ENCODE data around the gene SIN3A.

The SIN3A gene

GRCh38 chr15:75361361-75361988 lies 90.0 kb downstream of the SIN3A start:
- H3K79me2 ChIP-seq (ENCODE audit: insufficient read depth, low read depth) = no peaks in the 10 kb centered on the region
- no peak for TF ChIP-seq CTCF (conservative IDR thresholded peaks at IDR 0.05; ENCODE audit: low read depth, low read length)
- no peak overlapping the region for H3K4me3 ChIP-seq (IDR thresholded peaks at IDR 0.05; ENCODE audit: insufficient read depth, low read depth, low read length)
- H3K9ac ChIP-seq = no peak overlapping the region
- no peaks in the 10 kb centered on the region for H4K20me1 ChIP-seq (ENCODE audit: insufficient read depth)
- no peaks in the 10 kb centered on the region for H3K36me3 ChIP-seq (ENCODE audit: insufficient read depth)
- H3K4me2 ChIP-seq = no peak overlapping the region
- H3K4me1 ChIP-seq (ENCODE audit: low read depth, poor library complexity, severe bottlenecking) = no peaks in the 10 kb centered on the region
- no peak overlapping the region for H2AFZ ChIP-seq (ENCODE audit: low read depth)
- H3K27me3 ChIP-seq (ENCODE audit: insufficient read depth, low read depth) = no peaks in the 10 kb centered on the region
- no peak overlapping the region for H3K27ac ChIP-seq

GRCh38 chr15:75360856-75361255 lies 90.6 kb downstream of the SIN3A start:
- H3K36me3 ChIP-seq (ENCODE audit: insufficient read depth) = no peaks in the 10 kb centered on the region

GRCh38 chr15:75360391-75360790 lies 91.1 kb downstream of the SIN3A start:
- Histone ChIP-seq H2AFZ (ENCODE audit: low read depth) (no peak overlapping the region), H3K9ac (no peak overlapping the region), H3K79me2 (ENCODE audit: insufficient read depth, low read depth) (no peaks in the 10 kb centered on the region), H4K20me1 (ENCODE audit: insufficient read depth) (no peaks in the 10 kb centered on the region), H3K27ac (no peak overlapping the region), H3K4me3 (IDR thresholded peaks at IDR 0.05; ENCODE audit: insufficient read depth, low read depth, low read length) (no peak overlapping the region), H3K4me1 (ENCODE audit: low read depth, poor library complexity, severe bottlenecking) (no peaks in the 10 kb centered on the region), H3K36me3 (ENCODE audit: insufficient read depth) (no peaks in the 10 kb centered on the region), H3K27me3 (ENCODE audit: insufficient read depth, low read depth) (no peaks in the 10 kb centered on the region), H3K4me2 (no peak overlapping the region)
- TF ChIP-seq CTCF (conservative IDR thresholded peaks at IDR 0.05; ENCODE audit: low read depth, low read length) = no peak

More at GRCh38 chr15:75360856-75361255, 90.6 kb downstream of the SIN3A start:
- Histone ChIP-seq H3K4me1 (ENCODE audit: low read depth, poor library complexity, severe bottlenecking) (no peaks in the 10 kb centered on the region), H2AFZ (ENCODE audit: low read depth) (no peak overlapping the region), H4K20me1 (ENCODE audit: insufficient read depth) (no peaks in the 10 kb centered on the region), H3K27me3 (ENCODE audit: insufficient read depth, low read depth) (no peaks in the 10 kb centered on the region), H3K9ac (no peak overlapping the region), H3K79me2 (ENCODE audit: insufficient read depth, low read depth) (no peaks in the 10 kb centered on the region), H3K4me3 (IDR thresholded peaks at IDR 0.05; ENCODE audit: insufficient read depth, low read depth, low read length) (no peak overlapping the region), H3K27ac (no peak overlapping the region), H3K4me2 (no peak overlapping the region)
- no peak for TF ChIP-seq CTCF (conservative IDR thresholded peaks at IDR 0.05; ENCODE audit: low read depth, low read length)

- H3K79me2 ChIP-seq (ENCODE audit: insufficient read depth, low read depth) = no peaks in the 10 kb centered on the region
- no peak overlapping the region for H2AFZ ChIP-seq (ENCODE audit: low read depth)
- H3K4me1 ChIP-seq (ENCODE audit: low read depth, poor library complexity, severe bottlenecking) = no peaks in the 10 kb centered on the region
- no peak for TF ChIP-seq CTCF (conservative IDR thresholded peaks at IDR 0.05; ENCODE audit: low read depth, low read length)
- H3K4me2 ChIP-seq = no peak overlapping the region
- no peak overlapping the region for H3K4me3 ChIP-seq (IDR thresholded peaks at IDR 0.05; ENCODE audit: insufficient read depth, low read depth, low read length)
- H3K27ac ChIP-seq = no peak overlapping the region
- no peak overlapping the region for H3K9ac ChIP-seq
- H4K20me1 ChIP-seq (ENCODE audit: insufficient read depth) = no peaks in the 10 kb centered on the region
- no peaks in the 10 kb centered on the region for H3K27me3 ChIP-seq (ENCODE audit: insufficient read depth, low read depth)
- H3K36me3 ChIP-seq (ENCODE audit: insufficient read depth) = no peaks in the 10 kb centered on the region
Observed at GRCh38 chr15:75359537-75360250, 91.8 kb downstream of the SIN3A start.

All from KMS-11 (cell line).